ENCODE measurements around the gene SLC25A24. TPM values are rescaled to one million over a fixed set of nuclear protein-coding genes. Genes with fewer than 3 reads are reported as not detected.
A peak's percentile ranks its signal among the peaks of the same experiment; 100 is the strongest.

SLC25A24 gene
- polyA plus RNA-seq, 1 donor = 37.9 TPM

DNA sequence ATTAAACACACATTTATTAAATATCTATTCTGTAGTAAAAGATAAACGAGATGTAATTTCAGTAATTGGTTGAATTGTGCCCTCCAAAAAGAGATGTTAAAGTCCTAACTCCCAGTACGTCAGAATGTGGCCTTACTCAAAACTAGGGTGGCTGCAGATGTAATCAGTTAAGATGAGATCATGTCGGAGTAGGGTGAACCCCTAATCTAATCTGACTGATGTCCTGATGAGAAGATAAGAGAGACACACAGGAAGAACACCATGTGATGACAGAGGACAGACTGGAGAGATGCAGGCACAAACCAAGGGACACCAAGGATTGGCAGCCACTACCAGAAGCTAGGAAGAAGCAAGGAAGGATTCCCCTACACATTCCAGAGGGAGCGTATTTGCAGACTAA is 104.1 kb downstream of the SLC25A24 start:
- DNase-seq = no peak

GRCh38 chr1:108089477-108089876 is 110.7 kb downstream of the SLC25A24 start:
- peak; percentile 8 for DNase-seq

GRCh38 chr1:108085628-108086027 is 114.5 kb downstream of the SLC25A24 start:
- DNase-seq = no peak

GRCh38 chr1:108084866-108085477 is 115.2 kb downstream of the SLC25A24 start:
- DNase-seq = no peak

Other genes starting within 250 kb of the SLC25A24 start
- 4.5 TPM for gene VAV3, start 235.2 kb downstream of the SLC25A24 start, polyA plus RNA-seq (ENCODE audit: insufficient read length)
- not detected for gene NBPF4, start 43.7 kb upstream of the SLC25A24 start, polyA plus RNA-seq (ENCODE audit: insufficient read length)
- not detected for gene NBPF6, start 250.0 kb upstream of the SLC25A24 start, polyA plus RNA-seq (ENCODE audit: insufficient read length)